Measurements from ENCODE around the gene HAND2.

DNA sequence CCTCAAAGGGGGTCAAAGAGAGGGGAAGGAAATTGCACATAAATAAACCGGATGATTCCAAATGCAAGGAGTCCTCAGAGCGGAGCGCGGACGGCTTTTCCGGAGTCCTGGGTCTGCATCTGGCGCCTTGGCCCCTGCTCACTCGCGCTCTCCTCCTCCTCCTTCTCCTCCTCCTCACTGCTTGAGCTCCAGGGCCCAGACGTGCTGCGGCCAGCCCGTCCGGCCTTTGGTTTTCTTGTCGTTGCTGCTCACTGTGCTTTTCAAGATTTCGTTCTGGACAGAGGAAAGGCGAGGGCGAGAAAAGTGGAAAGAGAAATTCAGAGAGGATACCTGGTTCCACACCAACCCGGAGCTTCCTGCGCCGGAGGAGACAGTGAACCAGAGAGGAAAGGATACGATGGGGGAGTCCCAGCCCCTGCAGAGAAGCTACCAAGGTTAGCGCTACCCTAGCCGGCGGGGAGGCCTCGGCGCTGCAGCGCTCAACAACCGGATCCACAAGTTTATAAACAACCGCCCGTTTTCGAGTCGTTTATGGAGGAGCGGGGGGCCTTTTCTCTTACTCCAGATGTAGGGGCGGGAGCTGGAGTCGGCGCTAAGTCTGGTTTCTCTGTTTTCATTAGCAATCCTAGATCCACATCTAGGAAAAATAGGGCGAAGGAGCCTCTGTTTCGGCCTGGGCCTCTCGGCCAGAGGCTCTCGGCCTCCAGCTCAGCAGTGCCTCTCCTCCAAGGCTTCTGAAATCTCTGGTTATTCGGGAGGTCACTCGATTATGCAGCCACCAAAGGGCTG is 2.7 kb downstream of the HAND2 start:
- TF ChIP-seq, protein P1, sequence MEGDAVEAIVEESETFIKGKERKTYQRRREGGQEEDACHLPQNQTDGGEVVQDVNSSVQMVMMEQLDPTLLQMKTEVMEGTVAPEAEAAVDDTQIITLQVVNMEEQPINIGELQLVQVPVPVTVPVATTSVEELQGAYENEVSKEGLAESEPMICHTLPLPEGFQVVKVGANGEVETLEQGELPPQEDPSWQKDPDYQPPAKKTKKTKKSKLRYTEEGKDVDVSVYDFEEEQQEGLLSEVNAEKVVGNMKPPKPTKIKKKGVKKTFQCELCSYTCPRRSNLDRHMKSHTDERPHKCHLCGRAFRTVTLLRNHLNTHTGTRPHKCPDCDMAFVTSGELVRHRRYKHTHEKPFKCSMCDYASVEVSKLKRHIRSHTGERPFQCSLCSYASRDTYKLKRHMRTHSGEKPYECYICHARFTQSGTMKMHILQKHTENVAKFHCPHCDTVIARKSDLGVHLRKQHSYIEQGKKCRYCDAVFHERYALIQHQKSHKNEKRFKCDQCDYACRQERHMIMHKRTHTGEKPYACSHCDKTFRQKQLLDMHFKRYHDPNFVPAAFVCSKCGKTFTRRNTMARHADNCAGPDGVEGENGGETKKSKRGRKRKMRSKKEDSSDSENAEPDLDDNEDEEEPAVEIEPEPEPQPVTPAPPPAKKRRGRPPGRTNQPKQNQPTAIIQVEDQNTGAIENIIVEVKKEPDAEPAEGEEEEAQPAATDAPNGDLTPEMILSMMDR (IDR thresholded peaks at IDR 0.05): no peak
- no peak for TF ChIP-seq POLR2A (IDR thresholded peaks at IDR 0.05)

Data from adrenal gland (tissue), 5 donors.